ENCODE data around the gene ATP2A2.

The ATP2A2 gene

GRCh38 chr12:110379197-110379596, 98.2 kb downstream of the ATP2A2 start:
- no peak for DNase-seq (ENCODE audit: low spot score)
- no peak for TF ChIP-seq CTCF (IDR thresholded peaks at IDR 0.05; ENCODE audit: extremely low read depth, missing control alignments)

- DNase-seq (ENCODE audit: low spot score) = no peak
- no peak for TF ChIP-seq CTCF (IDR thresholded peaks at IDR 0.05; ENCODE audit: extremely low read depth, missing control alignments)
Observed at GRCh38 chr12:110379631-110380030, 98.6 kb downstream of the ATP2A2 start.

GRCh38 chr12:110382683-110383082, 101.6 kb downstream of the ATP2A2 start:
- no peak for TF ChIP-seq CTCF (IDR thresholded peaks at IDR 0.05; ENCODE audit: extremely low read depth, missing control alignments)
- no peak for DNase-seq (ENCODE audit: low spot score)
